Measurements from ENCODE around the gene ACOT7.
"Not testable (repeated sequence)": the region's sequence is repeated elsewhere in the genome, so short reads cannot be mapped to it uniquely, and the experiment has no call there.

The ACOT7 gene

DNA sequence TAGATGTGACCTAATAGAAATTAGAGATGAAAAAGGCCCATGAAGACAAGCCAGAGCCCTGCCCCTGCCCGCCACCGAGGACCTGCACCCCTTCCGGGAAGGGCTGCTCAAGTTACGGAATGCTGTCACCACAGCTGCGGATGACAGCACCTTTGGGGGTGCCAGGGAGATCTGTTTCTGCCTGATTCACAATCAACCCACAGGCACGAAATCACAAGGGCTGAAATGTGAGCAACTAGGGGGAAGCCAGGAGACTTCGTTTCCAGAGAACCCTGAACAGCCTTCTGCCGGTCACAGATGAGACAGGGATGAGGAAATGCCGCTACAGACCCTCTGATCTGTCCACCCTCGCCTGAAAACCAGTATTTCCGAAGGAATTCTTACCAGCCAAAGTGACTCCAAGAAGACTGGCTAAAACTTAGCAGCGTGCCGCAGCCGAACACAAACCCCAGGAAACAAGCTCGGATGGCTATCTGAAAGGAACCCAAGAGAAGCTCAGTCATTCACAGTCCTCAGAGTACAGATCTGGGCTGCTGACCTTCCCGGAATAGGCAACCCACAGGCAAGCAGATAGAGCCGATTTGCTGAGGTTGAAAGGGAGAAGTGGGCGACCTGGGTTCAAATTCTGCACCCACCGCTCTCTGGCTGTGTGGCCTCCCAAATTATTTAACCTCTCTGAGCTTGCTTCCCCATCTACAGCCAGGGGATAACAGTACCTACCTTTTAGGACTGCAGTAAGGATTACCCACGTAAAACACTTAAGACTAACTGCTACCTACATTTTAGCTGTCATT, 158.9 kb downstream of the ACOT7 start:
- no peak for DNase-seq (ENCODE audit: low read depth)

DNA sequence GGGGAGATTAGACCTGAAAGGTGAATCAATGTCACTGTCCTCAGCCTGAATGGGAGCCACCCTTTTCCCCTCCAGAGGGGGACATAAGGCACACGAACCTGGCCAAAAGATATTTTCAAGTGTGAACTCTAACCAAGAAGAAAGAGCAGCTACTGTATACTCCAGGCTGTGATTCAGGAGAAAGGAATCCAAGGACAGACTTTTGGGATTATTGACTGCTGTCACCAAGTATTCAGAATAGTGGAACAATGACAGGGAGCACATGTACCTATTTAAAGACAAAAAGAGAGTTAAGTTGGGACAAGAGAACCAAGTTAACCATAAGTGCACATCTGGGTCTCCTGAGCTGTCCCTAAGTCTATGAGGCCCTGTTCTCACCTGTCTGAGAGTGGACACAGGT, 160.2 kb downstream of the ACOT7 start:
- no peak for DNase-seq (ENCODE audit: low read depth)

- no peak for DNase-seq (ENCODE audit: low read depth)
Measured at GRCh38 chr1:6225651-6226050, 167.9 kb downstream of the ACOT7 start.

DNA sequence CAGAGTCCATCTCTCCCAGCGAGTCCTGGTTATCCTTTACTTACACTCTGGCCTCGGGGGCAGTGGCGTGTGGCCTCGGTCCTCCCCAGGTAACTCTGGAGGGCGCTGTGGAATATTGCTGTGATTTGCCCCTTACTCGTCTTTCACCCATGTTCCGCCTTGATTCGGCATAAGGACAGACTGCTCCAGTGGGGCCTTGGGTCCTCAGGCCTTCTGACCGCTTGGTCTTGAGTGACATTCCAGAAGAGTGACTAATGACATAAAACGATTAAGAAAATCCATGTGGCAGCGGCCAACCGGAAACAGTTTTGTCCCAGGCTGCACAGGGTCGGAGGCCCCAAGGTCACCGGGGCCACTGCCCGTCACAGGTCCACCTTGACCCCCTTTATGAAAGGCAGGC, 168.8 kb downstream of the ACOT7 start:
- no peak for DNase-seq (ENCODE audit: low read depth)

- no peak for DNase-seq (ENCODE audit: low read depth)
Measured at GRCh38 chr1:6223617-6224016, 169.9 kb downstream of the ACOT7 start.

GRCh38 chr1:6222636-6223035, 170.9 kb downstream of the ACOT7 start:
- no peak for DNase-seq (ENCODE audit: low read depth)

- DNase-seq (ENCODE audit: low read depth) = no peak
Measured at GRCh38 chr1:6221210-6221784, 172.3 kb downstream of the ACOT7 start.

DNA sequence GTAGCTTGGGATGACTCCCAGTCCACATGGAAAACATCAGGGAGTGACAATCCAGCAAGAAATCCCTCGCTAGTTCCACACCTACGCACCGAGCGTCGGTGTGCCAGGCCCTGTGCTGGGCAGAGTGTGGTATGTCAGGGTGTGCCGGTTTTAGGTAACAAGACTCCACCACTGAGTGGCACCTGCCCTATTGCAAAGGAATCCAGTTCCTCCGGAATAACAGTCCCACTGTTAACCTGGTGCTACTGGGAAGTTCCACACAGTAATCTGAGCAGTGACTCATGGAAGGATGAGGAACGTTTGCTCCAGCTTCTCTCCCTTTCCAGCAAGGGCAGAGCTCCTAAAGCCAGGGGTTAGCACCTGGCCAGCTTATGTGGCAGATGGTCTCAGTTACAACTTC, 173.3 kb downstream of the ACOT7 start:
- DNase-seq (ENCODE audit: low read depth) = no peak

GRCh38 chr1:6219641-6220040, 173.9 kb downstream of the ACOT7 start:
- not testable (repeated sequence) for DNase-seq (ENCODE audit: low read depth)

- no peak for DNase-seq (ENCODE audit: low read depth)
Measured at GRCh38 chr1:6218375-6219164, 175.0 kb downstream of the ACOT7 start.
